Activated T-cell treated with anti-CD3 and anti-CD28 coated beads, Interleukin-2, amount 50 U/mL, for 4 hours (primary cell): ENCODE results near the gene TMCC3. TPM values are rescaled to one million over a fixed set of nuclear protein-coding genes. Genes with fewer than 3 reads are reported as not detected.
"Not testable (repeated sequence)": the region's sequence is repeated elsewhere in the genome, so short reads cannot be mapped to it uniquely, and the experiment has no call there.

Experiments
- ATAC-seq, 2 donors: fragments of 200-7000 bp; cut with Tn5 transposase; one replicate each; pipeline ENCODE4 v1.10.0; 2021
- DNase-seq: peaks from one replicate; pipeline ENCODE4 v3.0.0-alpha.2; 2020
- H3K27me3 Mint-ChIP-seq: one replicate; pipeline ENCODE4 v1.8.0; 2021; ENCODE audit warnings: low read depth, mixed read lengths
- H3K36me3 Mint-ChIP-seq: one replicate; pipeline ENCODE4 v1.8.0; 2022; ENCODE audit warnings: mixed read lengths; ENCODE audit not compliant: insufficient read depth
- H3K4me1 Mint-ChIP-seq: one replicate; pipeline ENCODE4 v1.8.0; 2021; ENCODE audit warnings: low read depth, mixed read lengths
- H3K4me3 Mint-ChIP-seq: one replicate; pipeline ENCODE4 v1.8.0; 2021; ENCODE audit warnings: mild to moderate bottlenecking, moderate library complexity, mixed read lengths
- H3K9me3 Mint-ChIP-seq: one replicate; pipeline ENCODE4 v1.8.0; 2021; ENCODE audit warnings: mixed read lengths
- total RNA-seq, 3 donors: library from RNA; stranded (reverse); gene quantifications; one replicate each; pipeline ENCODE4 v1.2.1, GENCODE V29; 2021

Gene TMCC3
- total RNA-seq, 3 donors from 2014 or later: 0.10 to 0.21 (median 0.11) TPM

DNA sequence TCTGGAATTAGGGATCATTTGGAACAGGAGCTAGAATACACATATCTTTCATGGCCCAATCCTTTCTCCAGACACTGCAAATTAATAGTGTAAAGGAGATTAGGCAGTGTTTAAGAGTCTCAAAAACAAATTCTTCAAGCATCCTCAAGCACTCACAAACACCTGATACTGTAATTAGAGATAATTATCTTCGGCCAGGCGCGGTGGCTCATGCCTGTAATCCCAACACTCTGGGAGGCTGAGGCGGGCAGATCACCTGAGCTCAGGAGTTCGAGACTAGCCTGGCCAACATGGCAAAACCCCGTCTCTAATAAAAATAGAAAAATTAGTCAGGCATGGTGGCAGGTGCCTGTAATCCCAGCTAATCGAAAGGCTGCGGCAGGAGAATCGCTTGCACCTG, 57.6 kb downstream of the TMCC3 start:
- not testable (repeated sequence) for H3K36me3 Mint-ChIP-seq, ATAC-seq, H3K4me3 Mint-ChIP-seq, DNase-seq, H3K9me3 Mint-ChIP-seq, H3K27me3 Mint-ChIP-seq, H3K4me1 Mint-ChIP-seq

DNA sequence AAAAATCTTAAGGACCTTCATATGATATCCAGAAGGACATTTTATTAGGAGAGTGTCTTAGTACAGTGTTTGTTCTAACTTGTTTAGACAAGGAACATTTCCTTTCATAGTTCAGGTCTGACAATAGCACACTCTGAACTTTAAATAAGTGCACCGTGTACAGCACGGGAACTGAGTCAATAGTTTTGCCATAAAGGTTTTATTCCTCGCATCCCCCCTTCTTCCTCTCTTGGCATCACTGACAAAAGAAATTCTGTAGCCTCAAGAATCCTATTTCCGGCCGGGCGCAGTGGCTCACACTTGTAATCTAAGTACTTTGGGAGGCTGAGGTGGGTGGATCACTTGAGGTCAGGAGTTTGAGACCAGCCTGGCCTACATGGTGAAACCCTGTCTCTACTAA, 58.3 kb downstream of the TMCC3 start:
- ATAC-seq: no peak

DNA sequence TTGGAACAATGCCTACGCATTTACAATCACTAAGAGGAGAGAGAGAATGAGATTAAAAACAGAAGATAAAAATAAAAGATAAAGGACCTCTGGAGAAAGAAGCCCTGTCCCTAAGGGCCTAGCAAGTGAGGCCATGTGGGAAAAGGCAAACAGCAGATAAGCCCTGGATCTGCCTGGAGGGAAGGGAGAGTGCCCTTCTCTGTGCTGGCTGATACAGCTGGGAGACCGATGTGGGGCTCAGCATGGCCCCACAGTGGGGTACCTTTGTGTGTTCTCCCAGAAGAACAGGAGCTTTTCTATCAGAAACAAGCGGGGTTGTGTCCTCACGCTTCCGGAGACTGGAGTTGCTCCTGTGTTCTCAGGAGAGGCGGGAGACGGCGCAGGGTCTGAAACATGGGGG, 59.9 kb downstream of the TMCC3 start:
- Mint-ChIP-seq H3K4me1 (peaks cover 4% of the 10 kb centered on the region), H3K9me3 (no peaks in the 10 kb centered on the region)

More for the DNA sequence above, 58.3 kb downstream of the TMCC3 start:
- Mint-ChIP-seq H3K4me3 (no peak overlapping the region), H3K9me3 (no peaks in the 10 kb centered on the region), H3K27me3 (peaks cover 3% of the 10 kb centered on the region), H3K36me3 (no peaks in the 10 kb centered on the region), H3K4me1 (peaks cover 2% of the 10 kb centered on the region)
- no peak for DNase-seq

DNA sequence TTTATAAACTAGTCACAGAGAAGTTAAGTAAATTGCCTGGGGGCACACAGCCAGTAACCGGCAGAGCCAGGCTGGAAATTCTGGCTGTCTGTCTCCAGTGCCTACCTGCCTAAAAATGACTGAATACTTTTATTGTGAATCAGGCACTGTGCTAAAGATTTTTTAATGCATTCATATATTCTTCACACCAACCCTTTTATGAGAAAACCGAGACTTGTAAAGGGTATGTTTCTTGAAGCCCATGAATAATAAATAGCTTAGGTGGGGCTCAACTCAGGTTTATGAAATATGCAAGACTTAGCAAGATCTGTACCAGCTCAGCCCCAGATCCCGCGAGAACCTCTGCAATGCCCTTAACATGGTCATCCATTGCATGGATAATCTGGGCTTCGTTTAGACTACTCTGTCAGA, 60.8 kb downstream of the TMCC3 start:
- Mint-ChIP-seq H3K36me3 (no peaks in the 10 kb centered on the region), H3K9me3 (no peaks in the 10 kb centered on the region), H3K4me1 (peaks cover 4% of the 10 kb centered on the region), H3K4me3 (no peak overlapping the region), H3K27me3 (peaks cover 3% of the 10 kb centered on the region)
- DNase-seq: no peak
- ATAC-seq: no peak

More for the DNA sequence above, 59.9 kb downstream of the TMCC3 start:
- no peak overlapping the region for H3K4me3 Mint-ChIP-seq
- peaks cover 3% of the 10 kb centered on the region for H3K27me3 Mint-ChIP-seq
- DNase-seq: no peak
- no peaks in the 10 kb centered on the region for H3K36me3 Mint-ChIP-seq
- no peak for ATAC-seq

DNA sequence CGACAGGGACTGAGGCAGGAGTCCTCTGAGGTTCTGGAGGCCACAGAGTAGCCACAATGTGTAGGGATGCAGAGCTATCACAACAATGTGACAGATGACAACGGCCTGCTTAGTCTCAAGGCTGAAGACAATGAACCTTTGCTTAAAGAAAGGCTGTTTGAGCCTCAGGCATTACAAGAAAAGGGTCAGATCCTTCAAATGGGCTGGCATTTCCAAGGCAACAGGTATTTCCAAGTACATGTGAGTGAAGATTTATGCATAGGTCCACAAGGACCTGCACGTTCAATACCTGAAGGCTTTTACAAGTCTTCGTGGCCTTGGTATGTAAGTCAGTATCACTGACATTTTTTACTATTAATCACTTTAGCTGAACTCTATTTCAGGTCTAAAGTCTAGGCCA, 62.0 kb downstream of the TMCC3 start:
- DNase-seq: no peak
- Mint-ChIP-seq H3K27me3 (peaks cover 3% of the 10 kb centered on the region), H3K4me3 (no peak overlapping the region), H3K9me3 (no peaks in the 10 kb centered on the region), H3K36me3 (no peaks in the 10 kb centered on the region), H3K4me1 (peaks cover 2% of the 10 kb centered on the region)
- ATAC-seq: no peak

DNA sequence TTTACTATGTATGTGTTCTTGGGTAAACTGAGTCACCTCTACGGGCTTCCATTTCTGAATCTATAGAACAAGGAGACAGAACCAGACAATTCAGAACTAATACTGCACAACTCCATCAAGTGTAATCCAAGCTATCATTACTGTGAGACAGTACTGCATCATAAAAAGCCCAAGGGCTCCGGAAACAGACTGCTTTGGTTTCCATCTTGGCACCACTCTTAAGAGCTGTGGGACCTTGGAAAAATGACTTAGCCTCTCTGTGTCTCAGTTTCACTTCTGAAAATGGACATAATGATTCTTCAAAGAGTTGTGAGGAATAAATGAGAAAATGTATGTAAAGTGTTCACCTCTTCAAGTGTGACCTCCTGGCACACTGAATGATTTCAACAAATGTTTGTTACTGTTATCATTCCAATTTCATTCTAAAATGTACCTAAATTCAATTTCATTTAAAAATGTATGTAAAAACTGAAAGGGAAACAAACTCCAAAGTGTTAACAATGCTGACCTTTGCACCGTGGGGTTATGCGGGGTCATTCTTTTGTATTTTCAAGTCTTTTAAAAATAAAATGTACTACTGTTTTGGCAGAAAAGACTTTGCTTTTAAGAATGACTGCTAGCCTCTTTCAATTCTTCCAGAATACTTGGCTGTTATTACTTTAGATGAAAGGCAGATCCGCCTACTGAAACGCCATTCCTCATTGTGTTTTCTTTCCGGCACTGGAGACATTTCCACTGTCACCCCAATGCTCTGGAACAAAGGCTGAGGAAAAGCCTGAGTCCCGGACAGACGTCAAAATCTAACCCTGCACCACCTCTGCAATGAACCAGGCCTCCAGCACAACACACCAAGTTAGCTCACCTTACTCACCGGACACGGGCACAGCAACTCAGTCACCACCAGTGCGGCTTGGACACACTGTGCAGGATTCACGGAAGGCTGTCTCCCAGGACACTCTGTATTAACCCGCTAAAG, 62.8 kb downstream of the TMCC3 start:
- Mint-ChIP-seq H3K4me3 (no peak overlapping the region), H3K36me3 (no peaks in the 10 kb centered on the region), H3K4me1 (peaks cover 2% of the 10 kb centered on the region), H3K27me3 (peaks cover 3% of the 10 kb centered on the region), H3K9me3 (no peaks in the 10 kb centered on the region)
- no peak for ATAC-seq
- DNase-seq: no peak

DNA sequence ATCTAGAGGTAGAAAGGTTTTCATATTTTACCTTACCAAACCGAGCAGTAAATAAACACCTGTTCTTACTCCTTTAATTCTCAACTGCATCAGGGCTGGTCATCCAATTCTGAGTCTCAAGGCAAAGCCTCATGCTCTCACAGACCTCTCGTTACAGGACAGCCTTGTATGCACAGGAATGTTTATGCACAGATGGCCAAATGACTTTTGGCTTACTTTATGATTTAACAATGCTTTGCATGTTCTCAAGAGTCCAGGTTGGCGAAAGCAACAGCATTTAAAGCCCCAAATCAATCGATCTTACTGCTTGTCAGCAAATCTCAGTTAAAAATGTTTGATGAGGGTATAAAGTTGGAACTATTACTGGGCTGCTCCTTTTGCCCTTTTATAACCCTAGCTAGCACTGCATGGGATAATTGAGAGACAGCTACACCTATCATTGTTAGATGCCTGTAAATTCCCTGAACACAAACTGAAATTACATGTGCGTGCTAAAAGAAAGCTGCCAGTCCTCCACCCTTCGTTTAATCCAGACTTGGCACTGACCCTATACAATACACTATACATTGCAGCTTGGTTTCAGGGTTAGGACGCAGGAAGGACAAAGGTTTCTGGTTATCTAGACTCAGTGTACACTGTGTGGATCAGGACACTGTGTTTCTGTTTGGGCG, 63.6 kb downstream of the TMCC3 start:
- no peaks in the 10 kb centered on the region for H3K9me3 Mint-ChIP-seq
- DNase-seq (no peak), ATAC-seq (no peak)
- H3K4me1 Mint-ChIP-seq: peaks cover 2% of the 10 kb centered on the region
- H3K36me3 Mint-ChIP-seq: no peaks in the 10 kb centered on the region
- no peak overlapping the region for H3K4me3 Mint-ChIP-seq
- peaks cover 3% of the 10 kb centered on the region for H3K27me3 Mint-ChIP-seq

DNA sequence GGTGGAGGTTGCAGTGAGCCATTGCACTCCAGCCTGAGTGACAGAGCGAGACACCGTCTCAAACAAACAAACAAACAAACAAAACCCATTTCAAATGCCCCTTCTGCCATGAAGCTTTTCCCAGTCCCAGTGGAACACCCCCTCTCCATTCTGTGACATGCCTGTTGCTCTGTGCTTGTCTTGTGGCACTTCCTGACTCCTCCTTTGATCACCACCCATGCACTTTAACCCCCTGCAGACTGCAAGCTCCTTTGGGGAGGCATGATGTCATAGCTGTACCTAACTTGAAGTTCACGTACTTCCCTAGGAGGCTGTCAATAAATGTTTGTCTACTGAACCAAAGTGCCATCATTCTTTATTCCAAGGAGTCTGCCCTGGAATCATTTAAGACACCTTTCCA, 64.7 kb downstream of the TMCC3 start:
- DNase-seq (no peak), ATAC-seq (no peak)
- no peaks in the 10 kb centered on the region for H3K9me3 Mint-ChIP-seq
- peaks cover 2% of the 10 kb centered on the region for H3K27me3 Mint-ChIP-seq
- H3K36me3 Mint-ChIP-seq: no peaks in the 10 kb centered on the region
- H3K4me1 Mint-ChIP-seq: peaks cover 2% of the 10 kb centered on the region
- H3K4me3 Mint-ChIP-seq: no peak overlapping the region

DNA sequence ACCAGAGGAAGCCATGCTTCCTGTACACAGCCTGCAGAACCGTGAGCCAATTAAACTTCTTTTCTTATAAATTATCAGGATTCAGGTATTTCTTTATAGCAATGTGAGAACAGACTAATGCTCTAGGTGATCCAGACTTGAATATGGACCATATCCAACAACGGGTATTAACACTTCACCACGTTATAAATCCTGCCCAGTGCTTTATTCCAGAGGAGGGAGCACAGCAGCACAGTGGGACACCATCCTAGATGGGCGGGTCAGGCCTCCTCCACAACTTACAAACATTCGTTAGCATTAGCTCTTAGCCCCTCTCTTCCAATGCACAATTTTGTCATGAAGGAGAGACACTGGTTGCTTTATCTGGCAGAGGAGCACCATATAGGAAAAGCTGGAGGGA, 66.0 kb downstream of the TMCC3 start:
- H3K27me3 Mint-ChIP-seq: no peaks in the 10 kb centered on the region
- H3K4me1 Mint-ChIP-seq: peaks cover 2% of the 10 kb centered on the region
- no peak overlapping the region for H3K4me3 Mint-ChIP-seq
- DNase-seq (no peak), ATAC-seq (no peak)
- no peaks in the 10 kb centered on the region for H3K36me3 Mint-ChIP-seq
- H3K9me3 Mint-ChIP-seq: no peaks in the 10 kb centered on the region

DNA sequence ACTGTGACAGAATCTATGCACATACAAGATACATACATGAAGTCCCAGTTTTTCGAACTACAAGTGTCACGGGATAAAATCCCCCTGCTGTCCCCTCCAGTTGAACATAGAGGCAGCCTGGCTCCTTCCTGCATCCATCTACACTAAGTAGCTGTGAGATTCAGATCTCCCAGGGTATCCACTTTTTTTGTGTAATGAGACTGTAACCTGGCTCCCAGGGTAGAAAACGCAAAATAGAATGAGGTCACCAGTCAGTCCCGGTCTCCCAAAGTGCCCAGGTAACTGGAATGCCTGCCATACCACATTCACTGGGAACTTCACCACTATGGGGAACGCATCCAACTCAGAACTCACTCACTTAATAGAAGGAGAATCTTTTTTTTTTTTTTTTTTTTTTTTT, 67.8 kb downstream of the TMCC3 start:
- Mint-ChIP-seq H3K4me1 (peaks cover 2% of the 10 kb centered on the region), H3K36me3 (no peaks in the 10 kb centered on the region), H3K27me3 (no peaks in the 10 kb centered on the region), H3K9me3 (no peaks in the 10 kb centered on the region), H3K4me3 (no peak overlapping the region)
- DNase-seq: no peak
- ATAC-seq: no peak

DNA sequence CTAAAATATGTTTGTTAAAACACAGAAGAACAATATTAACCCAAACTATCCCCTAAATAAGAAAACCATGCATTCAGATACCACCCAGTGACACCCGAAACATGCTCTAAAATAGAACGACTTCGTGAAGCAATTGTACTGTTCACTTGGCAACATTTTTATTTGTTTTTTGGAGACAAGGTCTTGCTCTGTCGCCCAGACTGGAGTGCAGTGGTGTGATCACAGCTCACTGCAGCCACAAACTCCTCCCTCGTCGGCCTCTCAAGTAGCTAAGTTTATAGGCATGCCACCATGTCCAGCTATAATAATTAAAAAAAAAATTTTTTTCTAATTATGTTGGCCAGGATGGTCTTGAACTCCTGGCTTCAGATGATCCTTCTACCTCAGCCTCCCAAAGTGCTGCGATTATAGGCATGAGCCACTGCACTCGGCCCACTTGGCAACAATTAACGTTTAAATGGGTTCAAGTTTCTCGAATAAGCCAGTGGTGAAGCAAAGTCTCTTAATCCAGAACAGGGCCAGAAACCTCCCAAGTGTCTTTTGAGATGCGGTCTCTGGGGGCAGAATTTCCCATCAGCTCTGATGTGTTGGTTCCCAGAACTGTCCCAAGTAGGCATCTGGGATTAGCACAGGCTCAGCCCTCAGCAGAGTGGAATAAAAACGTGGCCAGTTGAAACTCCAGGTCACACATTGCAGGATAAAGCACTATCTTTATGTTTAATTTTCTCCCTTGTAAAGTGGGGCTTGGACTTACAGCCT, 74.5 kb downstream of the TMCC3 start:
- Mint-ChIP-seq H3K36me3 (no peaks in the 10 kb centered on the region), H3K4me1 (no peaks in the 10 kb centered on the region), H3K9me3 (no peaks in the 10 kb centered on the region), H3K4me3 (no peak overlapping the region), H3K27me3 (peaks cover 2% of the 10 kb centered on the region)
- DNase-seq: no peak
- ATAC-seq: no peak

DNA sequence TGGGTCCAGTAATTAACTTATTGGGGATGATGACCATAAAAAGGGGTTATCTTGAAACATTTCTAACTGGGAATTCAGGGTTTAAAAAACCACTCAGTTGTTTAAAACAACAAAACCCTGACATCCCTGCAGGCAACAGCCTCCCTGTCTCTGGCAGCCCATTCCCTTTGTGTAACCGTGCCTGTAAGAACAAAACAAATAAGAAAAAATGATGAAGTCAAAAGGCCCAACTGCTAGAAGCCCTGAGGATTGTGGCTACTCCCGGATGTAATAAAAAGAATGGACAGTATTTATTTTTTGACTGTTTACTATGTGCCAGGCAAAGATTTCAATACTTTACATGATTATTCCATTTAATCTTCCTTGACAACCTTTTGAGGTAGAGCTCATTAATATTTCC, 75.3 kb downstream of the TMCC3 start:
- H3K4me1 Mint-ChIP-seq: no peaks in the 10 kb centered on the region
- no peak overlapping the region for H3K4me3 Mint-ChIP-seq
- DNase-seq: no peak
- H3K36me3 Mint-ChIP-seq: no peaks in the 10 kb centered on the region
- ATAC-seq: no peak
- H3K27me3 Mint-ChIP-seq: peaks cover 4% of the 10 kb centered on the region
- no peaks in the 10 kb centered on the region for H3K9me3 Mint-ChIP-seq

DNA sequence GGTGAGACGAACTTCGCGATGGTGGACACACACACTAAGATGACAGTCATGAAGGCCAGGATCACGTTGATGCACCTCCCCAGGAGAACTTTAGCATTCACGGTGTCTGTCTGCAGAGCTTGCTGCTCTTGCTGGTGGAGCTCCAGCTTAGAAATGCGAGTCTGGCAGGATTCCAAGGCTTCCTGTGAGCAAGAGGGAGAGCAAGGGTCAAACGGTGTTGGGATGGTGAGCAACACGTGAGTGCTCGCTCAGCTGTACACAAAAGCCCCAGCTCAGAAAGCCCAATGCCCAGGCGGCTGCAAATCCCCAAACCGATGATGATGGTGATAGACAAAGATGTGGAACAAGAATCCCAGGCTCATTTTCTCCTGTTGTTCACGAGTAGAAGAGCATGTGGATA, 78.8 kb downstream of the TMCC3 start:
- no peaks in the 10 kb centered on the region for H3K9me3 Mint-ChIP-seq
- H3K4me1 Mint-ChIP-seq: no peaks in the 10 kb centered on the region
- H3K36me3 Mint-ChIP-seq: no peaks in the 10 kb centered on the region
- DNase-seq: no peak
- peaks cover 8% of the 10 kb centered on the region for H3K27me3 Mint-ChIP-seq
- H3K4me3 Mint-ChIP-seq: no peak overlapping the region
- ATAC-seq: no peak

DNA sequence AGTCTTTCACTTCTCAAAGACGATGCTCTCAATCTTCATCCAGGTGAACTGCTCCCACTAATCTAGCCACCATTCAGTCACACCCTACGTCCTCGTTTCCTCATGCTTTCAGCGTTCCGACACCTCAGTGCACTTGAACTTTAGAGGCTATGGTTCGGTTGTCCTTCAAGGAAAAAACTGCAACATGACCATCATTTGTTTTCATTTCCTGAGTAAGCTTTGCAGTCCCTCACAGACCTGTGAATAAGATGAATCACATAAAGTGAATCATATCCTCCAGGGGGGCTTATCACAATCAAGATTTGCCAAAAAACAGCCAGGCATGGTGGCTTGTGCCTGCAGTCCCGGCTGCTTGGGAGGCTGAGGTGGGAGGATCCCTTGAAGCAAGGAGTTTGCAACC, 80.2 kb downstream of the TMCC3 start:
- Mint-ChIP-seq H3K27me3 (peaks cover 12% of the 10 kb centered on the region), H3K4me3 (no peak overlapping the region), H3K4me1 (no peaks in the 10 kb centered on the region), H3K9me3 (no peaks in the 10 kb centered on the region), H3K36me3 (no peaks in the 10 kb centered on the region)
- ATAC-seq (no peak), DNase-seq (no peak)
